ENCODE measurements around the gene ZC3H13. TPM values are rescaled to one million over a fixed set of nuclear protein-coding genes. Genes with fewer than 3 reads are reported as not detected.

Gene ZC3H13
- total RNA-seq, 4 donors from 2014 or later, result 33.6 to 47.8 (median 36.4) TPM

- H3K27ac ChIP-seq (replicated peaks in 1 of 4), result no peak overlapping the region
- 84% methylated on average over 4 of the region's 5 CpGs for WGBS
- H3K4me1 ChIP-seq, result no peaks in the 10 kb centered on the region
- DNase-seq (ENCODE audit: extremely low spot score), result peak; percentile 86
- no peaks in the 10 kb centered on the region for H3K27me3 ChIP-seq
- no peaks in the 10 kb centered on the region for H3K36me3 ChIP-seq
- H3K9me3 ChIP-seq, result no peaks in the 10 kb centered on the region
- no peak overlapping the region for H3K4me3 ChIP-seq
- intact Hi-C loops (cut with DNase I), result no loop called here
- TF ChIP-seq POLR2A (IDR thresholded peaks at IDR 0.05; ENCODE audit: low read depth) (no peak), POLR2AphosphoS5 (IDR thresholded peaks at IDR 0.05) (no peak), EP300 (IDR thresholded peaks at IDR 0.05) (no peak)
Measured at GRCh38 chr13:45934283-45934682, 118.3 kb downstream of the ZC3H13 start.

GRCh38 chr13:45933203-45933908, 119.2 kb downstream of the ZC3H13 start:
- Histone ChIP-seq H3K36me3 (no peaks in the 10 kb centered on the region), H3K4me1 (no peaks in the 10 kb centered on the region), H3K27me3 (no peaks in the 10 kb centered on the region), H3K9me3 (no peaks in the 10 kb centered on the region), H3K27ac (replicated peaks in 1 of 4) (no peak overlapping the region), H3K4me3 (no peak overlapping the region)
- TF ChIP-seq POLR2AphosphoS5 (IDR thresholded peaks at IDR 0.05), result no peak
- no peak for TF ChIP-seq EP300 (IDR thresholded peaks at IDR 0.05)
- TF ChIP-seq CTCF (IDR thresholded peaks at IDR 0.05), result no peak
- no peak for TF ChIP-seq POLR2A (IDR thresholded peaks at IDR 0.05; ENCODE audit: low read depth)
- DNase-seq (ENCODE audit: extremely low spot score), result peak; percentile 89
- intact Hi-C loops (cut with DNase I), result no loop called here
- WGBS, result 75% methylated on average over 18 of the region's 18 CpGs

GRCh38 chr13:45932676-45933075, 119.9 kb downstream of the ZC3H13 start:
- DNase-seq (ENCODE audit: extremely low spot score), result peak; percentile 55
- 66% methylated on average over 3 of the region's 3 CpGs for WGBS
- TF ChIP-seq POLR2AphosphoS5 (IDR thresholded peaks at IDR 0.05) (no peak), POLR2A (IDR thresholded peaks at IDR 0.05; ENCODE audit: low read depth) (no peak), CTCF (IDR thresholded peaks at IDR 0.05) (no peak), EP300 (IDR thresholded peaks at IDR 0.05) (no peak)
- no peaks in the 10 kb centered on the region for H3K36me3 ChIP-seq
- H3K4me1 ChIP-seq, result no peaks in the 10 kb centered on the region
- H3K27me3 ChIP-seq, result no peaks in the 10 kb centered on the region
- intact Hi-C loops (cut with DNase I), result no loop called here
- no peak overlapping the region for H3K4me3 ChIP-seq
- H3K27ac ChIP-seq (replicated peaks in 1 of 4), result no peak overlapping the region
- H3K9me3 ChIP-seq, result no peaks in the 10 kb centered on the region

GRCh38 chr13:45932172-45932571, 120.4 kb downstream of the ZC3H13 start:
- Histone ChIP-seq H3K36me3 (no peaks in the 10 kb centered on the region), H3K27me3 (no peaks in the 10 kb centered on the region), H3K4me1 (no peaks in the 10 kb centered on the region), H3K27ac (replicated peaks in 1 of 4) (no peak overlapping the region), H3K4me3 (no peak overlapping the region), H3K9me3 (no peaks in the 10 kb centered on the region)
- TF ChIP-seq CTCF (IDR thresholded peaks at IDR 0.05), result no peak
- no peak for TF ChIP-seq POLR2AphosphoS5 (IDR thresholded peaks at IDR 0.05)
- TF ChIP-seq EP300 (IDR thresholded peaks at IDR 0.05), result no peak
- no peak for TF ChIP-seq POLR2A (IDR thresholded peaks at IDR 0.05; ENCODE audit: low read depth)
- intact Hi-C loops (cut with DNase I), result no loop called here
- peak; percentile 8 for DNase-seq (ENCODE audit: extremely low spot score)
- WGBS, result 93% methylated on average over 5 of the region's 5 CpGs

GRCh38 chr13:45931211-45931610, 121.3 kb downstream of the ZC3H13 start:
- DNase-seq (ENCODE audit: extremely low spot score), result no peak
- H3K9me3 ChIP-seq, result no peaks in the 10 kb centered on the region
- intact Hi-C loops (cut with DNase I), result no loop called here
- H3K27ac ChIP-seq (replicated peaks in 1 of 4), result no peak overlapping the region
- H3K4me1 ChIP-seq, result peaks cover 0 to 3% (median 0%) of the 10 kb centered on the region in 4 donors
- no peak overlapping the region for H3K4me3 ChIP-seq
- H3K27me3 ChIP-seq, result no peaks in the 10 kb centered on the region
- no peaks in the 10 kb centered on the region for H3K36me3 ChIP-seq
- TF ChIP-seq POLR2AphosphoS5 (IDR thresholded peaks at IDR 0.05) (no peak), EP300 (IDR thresholded peaks at IDR 0.05) (no peak), CTCF (IDR thresholded peaks at IDR 0.05) (no peak)
- WGBS, result 96% methylated on average over 3 of the region's 3 CpGs

Data from esophagus muscularis mucosa (tissue), 4 donors.